ENCODE data around the gene STON2.
"Not testable (repeated sequence)": the region's sequence is repeated elsewhere in the genome, so short reads cannot be mapped to it uniquely, and the experiment has no call there.

The STON2 gene, protein sequence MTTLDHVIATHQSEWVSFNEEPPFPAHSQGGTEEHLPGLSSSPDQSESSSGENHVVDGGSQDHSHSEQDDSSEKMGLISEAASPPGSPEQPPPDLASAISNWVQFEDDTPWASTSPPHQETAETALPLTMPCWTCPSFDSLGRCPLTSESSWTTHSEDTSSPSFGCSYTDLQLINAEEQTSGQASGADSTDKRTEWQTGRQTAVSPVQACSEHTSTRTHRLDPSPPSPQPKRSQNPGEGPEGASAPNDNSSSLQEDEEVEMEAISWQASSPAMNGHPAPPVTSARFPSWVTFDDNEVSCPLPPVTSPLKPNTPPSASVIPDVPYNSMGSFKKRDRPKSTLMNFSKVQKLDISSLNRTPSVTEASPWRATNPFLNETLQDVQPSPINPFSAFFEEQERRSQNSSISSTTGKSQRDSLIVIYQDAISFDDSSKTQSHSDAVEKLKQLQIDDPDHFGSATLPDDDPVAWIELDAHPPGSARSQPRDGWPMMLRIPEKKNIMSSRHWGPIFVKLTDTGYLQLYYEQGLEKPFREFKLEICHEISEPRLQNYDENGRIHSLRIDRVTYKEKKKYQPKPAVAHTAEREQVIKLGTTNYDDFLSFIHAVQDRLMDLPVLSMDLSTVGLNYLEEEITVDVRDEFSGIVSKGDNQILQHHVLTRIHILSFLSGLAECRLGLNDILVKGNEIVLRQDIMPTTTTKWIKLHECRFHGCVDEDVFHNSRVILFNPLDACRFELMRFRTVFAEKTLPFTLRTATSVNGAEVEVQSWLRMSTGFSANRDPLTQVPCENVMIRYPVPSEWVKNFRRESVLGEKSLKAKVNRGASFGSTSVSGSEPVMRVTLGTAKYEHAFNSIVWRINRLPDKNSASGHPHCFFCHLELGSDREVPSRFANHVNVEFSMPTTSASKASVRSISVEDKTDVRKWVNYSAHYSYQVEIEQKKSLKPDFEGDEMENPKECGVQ

GRCh38 chr14:81400202-81400678, at the start of gene STON2:
STON2 (minus strand) TSS chr14:81400324; CDS start chr14:81398382, 1,942 bp downstream.
- no peak for DNase-seq

GRCh38 chr14:81449576-81449975, 49.5 kb upstream of the STON2 start:
- DNase-seq = no peak

DNA sequence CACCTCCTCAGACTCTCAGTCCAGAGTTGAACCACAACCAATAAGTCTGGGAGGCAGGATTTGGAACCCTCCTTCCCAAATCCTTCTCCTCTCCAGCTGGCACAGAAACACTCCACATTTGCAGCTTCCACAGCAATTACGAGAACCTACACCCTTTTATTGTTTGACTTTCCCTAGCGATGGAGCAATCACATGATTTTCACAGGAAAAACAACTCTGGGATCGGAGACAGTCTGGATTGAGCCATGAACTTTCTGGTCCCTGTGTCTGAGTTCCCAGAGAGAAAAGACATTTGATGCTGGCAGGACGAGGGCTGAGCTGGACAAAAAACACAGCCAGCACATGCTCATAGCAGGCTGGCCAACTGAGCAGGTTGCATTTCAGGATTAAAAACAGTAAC, 49.0 kb upstream of the STON2 start:
- no peak for DNase-seq

- DNase-seq = no peak
Observed at GRCh38 chr14:81447021-81447764, 47.1 kb upstream of the STON2 start.

- DNase-seq = no peak
Observed at GRCh38 chr14:81446279-81447007, 46.3 kb upstream of the STON2 start.

- no peak for DNase-seq
Observed at GRCh38 chr14:81441626-81442134, 41.6 kb upstream of the STON2 start.

DNA sequence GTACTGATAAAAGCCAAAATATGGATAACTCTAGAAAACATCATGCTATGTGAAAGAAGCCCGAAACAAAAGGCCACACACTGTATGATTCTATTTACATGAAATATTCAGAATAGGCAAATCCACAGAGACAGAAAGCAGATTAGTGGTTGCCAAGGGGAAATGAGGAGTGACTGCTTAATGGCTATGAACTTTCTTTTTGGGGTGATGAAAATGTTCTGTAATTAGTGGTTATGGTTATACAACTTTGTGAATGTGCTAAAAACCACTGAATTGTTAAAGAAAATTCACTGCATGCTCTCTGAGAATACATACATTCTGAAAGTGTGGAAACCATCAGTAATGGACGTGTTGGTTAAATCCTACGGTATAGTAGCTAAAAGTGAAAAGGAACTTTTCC, 39.9 kb upstream of the STON2 start:
- no peak for DNase-seq

DNA sequence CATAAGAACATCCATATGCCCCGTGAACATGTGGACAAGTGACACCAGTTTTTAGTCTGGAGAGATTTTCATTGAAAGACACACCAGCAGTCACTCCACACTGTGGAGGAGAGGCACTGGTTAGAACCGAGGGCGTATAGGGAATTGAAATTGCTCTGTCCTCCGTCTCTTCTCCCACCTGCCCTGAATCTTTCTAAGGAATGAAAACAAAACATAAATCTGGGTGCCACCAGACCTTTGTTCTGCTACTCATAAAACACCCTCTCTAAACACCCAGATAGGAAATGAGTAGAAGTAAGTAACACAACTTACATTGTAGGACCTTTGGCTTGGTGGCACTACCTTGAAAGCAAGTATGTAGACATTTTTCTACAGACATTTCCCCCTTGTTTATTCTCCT, 37.1 kb upstream of the STON2 start:
- no peak for DNase-seq

- peak; percentile 48 for DNase-seq
Observed at GRCh38 chr14:81436296-81437138, 36.4 kb upstream of the STON2 start.

- no peak for DNase-seq
Observed at GRCh38 chr14:81435391-81436295, 35.5 kb upstream of the STON2 start.

DNA sequence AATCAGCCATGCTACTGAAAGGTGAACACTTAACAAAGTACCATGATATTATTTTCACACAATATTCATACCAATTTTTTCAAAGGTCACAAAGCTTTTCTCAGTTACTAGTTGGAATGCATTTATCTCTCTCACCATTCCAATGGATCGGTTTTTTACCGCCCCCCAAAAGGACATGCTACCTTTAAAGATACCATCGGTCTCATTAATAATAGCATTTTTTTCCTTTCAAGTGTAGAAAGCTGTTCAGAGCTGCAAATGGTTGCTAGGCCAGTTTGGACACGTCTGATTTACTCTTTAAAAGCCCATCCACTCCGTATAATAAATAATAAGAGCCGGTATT, 34.9 kb upstream of the STON2 start:
- no peak for DNase-seq

DNA sequence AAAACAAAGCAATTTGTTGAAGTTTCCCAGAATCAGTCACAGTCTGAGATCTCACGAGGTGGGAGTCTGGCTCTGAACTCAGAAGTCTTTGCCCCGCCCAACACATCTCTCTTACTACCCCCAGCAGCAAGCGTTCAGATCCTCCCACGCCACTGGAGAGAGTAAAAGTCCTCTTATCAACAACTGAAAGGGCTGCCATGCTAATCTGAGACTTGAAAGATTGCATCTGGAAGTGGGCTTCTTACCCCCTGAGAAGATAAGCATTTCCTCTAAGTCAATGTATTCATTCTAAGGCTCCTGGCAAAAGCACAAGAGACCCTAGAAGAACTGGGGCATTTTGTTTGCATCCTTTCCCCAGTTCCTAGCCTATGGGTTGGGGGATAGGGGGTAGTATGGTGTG, 34.1 kb upstream of the STON2 start:
- no peak for DNase-seq

GRCh38 chr14:81433378-81433777, 33.3 kb upstream of the STON2 start:
- no peak for DNase-seq

- DNase-seq = no peak
Observed at GRCh38 chr14:81432219-81432661, 32.1 kb upstream of the STON2 start.

GRCh38 chr14:81430235-81430634, 30.1 kb upstream of the STON2 start:
- no peak for DNase-seq

- not testable (repeated sequence) for DNase-seq
Observed at GRCh38 chr14:81429749-81430148, 29.6 kb upstream of the STON2 start.

DNA sequence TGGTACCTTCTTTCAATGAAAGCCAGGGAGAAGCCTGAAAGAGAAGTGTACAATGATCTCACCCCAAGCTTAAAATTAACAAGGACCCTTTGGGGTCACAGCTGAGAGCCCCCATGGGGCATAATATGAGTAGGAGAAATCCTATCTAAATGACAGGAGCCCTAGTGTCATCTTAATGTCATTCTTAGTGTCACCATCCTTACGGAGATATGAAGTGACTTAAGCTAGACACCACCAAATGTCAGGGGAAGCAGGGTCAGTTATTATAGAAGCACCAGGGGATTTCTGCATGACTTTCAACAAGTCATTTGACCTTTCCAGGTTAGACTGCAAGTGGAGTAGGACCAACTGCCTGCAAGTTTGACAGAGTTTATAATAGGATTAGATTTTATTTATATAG, 28.9 kb upstream of the STON2 start:
- DNase-seq = no peak

- no peak for DNase-seq
Observed at GRCh38 chr14:81427348-81428058, 27.4 kb upstream of the STON2 start.

- DNase-seq = no peak
Observed at GRCh38 chr14:81423504-81423903, 23.4 kb upstream of the STON2 start.

Data from activated CD4-positive, CD25-positive, alpha-beta regulatory T cell treated with anti-CD3 and anti-CD28 coated beads, Interleukin-2, amount 50 U/mL, for 72 hours (primary cell).